GM12878 (cell line): ENCODE measurements around the gene PPM1J. TPM values are rescaled to one million over a fixed set of nuclear protein-coding genes. Genes with fewer than 3 reads are reported as not detected.

ENCODE experiments used
- ATAC-seq: fragments of 200-7000 bp; cut with Tn5 transposase; 3 replicates; pipeline ENCODE4 v1.9.1; 2020; ENCODE audit warnings: mild to moderate bottlenecking, moderate library complexity
- BruUV-seq: library from RNA; stranded (reverse); fragments of 400-500 nt; replicated peaks from 2 replicates; lab custom pipeline; 2021; lab: Mats Ljungman, UMichigan
- CTCF ChIA-PET: fragments of 300-600 bp; sonication (Branson Sonifier 250); formaldehyde crosslinking; extraction: SDS; loops from one replicate; lab custom pipeline; 2021; ENCODE audit warnings: inconsistent platforms; lab: Yijun Ruan, JAX
- POLR2A ChIA-PET: fragments of 350-600 bp; formaldehyde crosslinking; extraction: SDS; loops from one replicate; lab custom pipeline; 2021; ENCODE audit warnings: inconsistent platforms; lab: Charles Lee
- RAD21 ChIA-PET: fragments of 300-600 bp; sonication (Branson Sonifier 250); formaldehyde crosslinking; loops from one replicate; lab custom pipeline; 2023; ENCODE audit warnings: antibody characterized with exemption; ENCODE audit not compliant: unreplicated experiment; lab: Charles Lee
- SMC1A ChIA-PET: fragments of 300-600 bp; sonication (Branson Sonifier 250); formaldehyde crosslinking; loops from one replicate; lab custom pipeline; 2023; ENCODE audit not compliant: unreplicated experiment, uncharacterized antibody; lab: Charles Lee
- DNase-seq: peaks from one replicate; pipeline ENCODE4 v3.0.0-alpha.2; 2011; ENCODE audit warnings: low read depth, low spot score
- FAIRE-seq: peaks from 3 replicates; lab custom pipeline; 2011; peaks lifted over from hg19 to GRCh38; lab: Jason Lieb, UNC
- H2AFZ ChIP-seq: 2 replicates; pipeline ENCODE4 v1.6.0; 2011; ENCODE audit warnings: low read depth, low read length, control low read depth; ENCODE audit not compliant: control insufficient read depth
- H3K27ac ChIP-seq: 2 replicates; pipeline ENCODE4 v1.5.1; 2011; ENCODE audit warnings: control low read depth; ENCODE audit not compliant: control insufficient read depth, insufficient read depth
- H3K27me3 ChIP-seq, 2 experiments: replicated peaks in 1 of 2; 2 replicates each; pipeline versions ENCODE4 v1.6.0 to v1.6.1; 2011; ENCODE audit warnings: low read length in 1 of 2; ENCODE audit not compliant: control insufficient read depth in 2 of 2, insufficient read depth in 2 of 2
- H3K36me3 ChIP-seq, 2 experiments: 2 replicates each; pipeline ENCODE4 v1.5.1; 2011; ENCODE audit warnings: low read length in 1 of 2; ENCODE audit not compliant: control insufficient read depth in 2 of 2, insufficient read depth in 2 of 2
- H3K4me1 ChIP-seq: 2 replicates; pipeline ENCODE4 v1.6.1; 2011; ENCODE audit warnings: mild to moderate bottlenecking, low read length, moderate library complexity, mixed read lengths; ENCODE audit not compliant: control insufficient read depth, insufficient read depth
- H3K4me2 ChIP-seq: 2 replicates; pipeline ENCODE4 v1.6.0; 2011; ENCODE audit warnings: control low read depth; ENCODE audit not compliant: control insufficient read depth, insufficient read depth
- H3K4me3 ChIP-seq: fragments of 200-600 bp; sonication (generic); 2 replicates; pipeline ENCODE4 v1.5.1; 2016
- H3K79me2 ChIP-seq: 2 replicates; pipeline ENCODE4 v1.6.0; 2011; ENCODE audit warnings: low read length; ENCODE audit not compliant: control insufficient read depth, insufficient read depth
- H3K9ac ChIP-seq: 2 replicates; pipeline ENCODE4 v1.8.0; 2011; ENCODE audit warnings: low read length, control low read depth, mixed read lengths; ENCODE audit not compliant: control insufficient read depth, insufficient read depth
- H3K9me3 ChIP-seq: replicated peaks from 3 replicates; pipeline ENCODE4 v1.5.1; 2011; ENCODE audit warnings: mild to moderate bottlenecking, low read length; ENCODE audit not compliant: control insufficient read depth, insufficient read depth
- H4K20me1 ChIP-seq: 2 replicates; pipeline ENCODE4 v1.6.0; 2011; ENCODE audit not compliant: control insufficient read depth, insufficient read depth
- ASH2L ChIP-seq: fragments of 300-600, 200-600 bp; sonication (generic); IDR thresholded peaks from 2 replicates; pipeline ENCODE4 v1.6.1; 2017; ENCODE audit warnings: low read depth, mild to moderate bottlenecking, borderline replicate concordance
- EGR1 ChIP-seq, 2 experiments: IDR thresholded peaks; 1 replicate in 1 of 2; 2 replicates in 1 of 2; pipeline ENCODE4 v1.6.1; 2011 to 2012; ENCODE audit warnings: low read depth in 2 of 2, low read length in 2 of 2, borderline replicate concordance in 1 of 2, mild to moderate bottlenecking in 1 of 2, moderate library complexity in 1 of 2
- FOS ChIP-seq: IDR thresholded peaks from 3 replicates; pipeline ENCODE4 v1.6.1; 2011; ENCODE audit warnings: borderline replicate concordance; ENCODE audit not compliant: insufficient read length; ENCODE audit errors: extremely low read depth
- HDAC2 ChIP-seq: fragments of 200-600 bp; sonication (generic); IDR thresholded peaks from 2 replicates; pipeline ENCODE4 v1.6.1; 2017
- IRF4 ChIP-seq: IDR thresholded peaks from 2 replicates; pipeline ENCODE4 v1.6.1; 2011; ENCODE audit warnings: low read depth, low read length
- LARP7 ChIP-seq: fragments of 450-650 bp; IDR thresholded peaks from 2 replicates; pipeline ENCODE4 v1.6.1; 2017; ENCODE audit warnings: mild to moderate bottlenecking
- RBBP5 ChIP-seq: fragments of 200-600 bp; sonication (generic); conservative IDR thresholded peaks from 2 replicates; pipeline ENCODE4 v1.6.1; 2016
- SRF ChIP-seq, 2 experiments: IDR thresholded peaks; 2 replicates each; pipeline ENCODE4 v1.6.1; 2011; ENCODE audit warnings: low read depth in 2 of 2, low read length in 2 of 2, mild to moderate bottlenecking in 1 of 2, moderate library complexity in 1 of 2
- WGBS: methylation state at CpG from one replicate; pipeline ENCODE4 v1.1.6; 2016; ENCODE audit warnings: low lambda C conversion rate; ENCODE audit not compliant: insufficient replicate concordance, insufficient coverage; ENCODE audit errors: missing lambda C conversion rate; 5-methylcytosine and 5-hydroxymethylcytosine counted together
- in situ Hi-C: fragments of 300-500 bp; cut with MboI; formaldehyde crosslinking; loops from 9 replicates; pipeline ENCODE4 v1.14.3; 2018; ENCODE audit warnings: mixed read lengths
- intact Hi-C: fragments of 100-400 bp; cut with micrococcal nuclease; formaldehyde crosslinking; loops from one replicate; pipeline ENCODE4 v1.14.2; 2022; ENCODE audit not compliant: unreplicated experiment
- polyA plus RNA-seq, 11 experiments: library from polyadenylated mRNA; depleted of rRNA in 4 of 11; unstranded in 6 of 11; stranded (reverse) in 5 of 11; fragments of >200 nt; fragmentation: Nextera tagmentation in 4 of 11; fragmentation: Illumina TruSeq in 1 of 11; extraction: Ambion mirVana in 4 of 11; extraction: Trizol in 1 of 11; gene quantifications; 1 replicate in 1 of 11; 2 replicates in 10 of 11; pipeline versions ENCODE4 v1.2.1 to v1.2.3, GENCODE V29; 2011 to 2016; ENCODE audit warnings: inconsistent platforms in 2 of 11, missing spikeins in 2 of 11, low read depth in 1 of 11
- total RNA-seq, 4 experiments: library from RNA; depleted of rRNA in 3 of 4; stranded (reverse); fragments of >200 nt in 3 of 4; fragmentation: Illumina TruSeq in 1 of 4; extraction: Trizol in 1 of 4; gene quantifications; 2 replicates each; pipeline versions ENCODE4 v1.2.1 to v1.2.3, GENCODE V29; 2013 to 2021
- TF ChIP-seq, protein P1 (sequence below): IDR thresholded peaks from 2 replicates; pipeline ENCODE4 v1.6.1; 2011; ENCODE audit warnings: mild to moderate bottlenecking, low read depth, low read length, moderate library complexity; ENCODE audit not compliant: insufficient replicate concordance

Gene PPM1J
- total and polyA plus RNA-seq, 10 of the 15 experiments (the other 5 are each of a cell fraction or from before 2014, with no cell fraction given): 0.07 to 1.8 (median 0.59) TPM; not detected in 1

DNA sequence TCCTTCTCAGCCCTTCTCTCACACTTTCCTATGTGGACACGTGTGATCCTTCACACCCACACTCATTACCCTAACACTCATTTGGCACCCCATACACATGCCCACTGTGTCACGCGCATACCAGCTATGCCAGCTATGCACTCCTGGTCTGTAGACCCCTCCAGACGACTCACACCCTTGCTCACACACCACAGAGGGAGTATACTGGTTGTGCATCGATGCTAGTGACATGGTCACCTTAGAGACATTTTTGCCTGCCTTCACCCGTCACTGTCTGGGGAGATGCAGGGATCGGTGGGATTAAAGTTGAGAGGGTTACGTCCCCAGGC lies 8.3 kb upstream of the PPM1J start:
- ChIA-PET POLR2A (no interaction called here), RAD21 (no interaction called here), SMC1A (no interaction called here), CTCF (interaction anchor here (0.6 to 10.8 kb wide), 4 partner anchors 8 to 332 kb away, joined by 3 to 428 read pairs (median 4); partner anchors contain the start of gene PPM1J)
- 60% methylated on average over 8 of the region's 8 CpGs for WGBS
- TF ChIP-seq, protein P1, sequence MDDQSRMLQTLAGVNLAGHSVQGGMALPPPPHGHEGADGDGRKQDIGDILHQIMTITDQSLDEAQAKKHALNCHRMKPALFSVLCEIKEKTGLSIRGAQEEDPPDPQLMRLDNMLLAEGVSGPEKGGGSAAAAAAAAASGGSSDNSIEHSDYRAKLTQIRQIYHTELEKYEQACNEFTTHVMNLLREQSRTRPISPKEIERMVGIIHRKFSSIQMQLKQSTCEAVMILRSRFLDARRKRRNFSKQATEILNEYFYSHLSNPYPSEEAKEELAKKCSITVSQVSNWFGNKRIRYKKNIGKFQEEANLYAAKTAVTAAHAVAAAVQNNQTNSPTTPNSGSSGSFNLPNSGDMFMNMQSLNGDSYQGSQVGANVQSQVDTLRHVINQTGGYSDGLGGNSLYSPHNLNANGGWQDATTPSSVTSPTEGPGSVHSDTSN: no peak
- TF ChIP-seq EGR1 (IDR thresholded peaks at IDR 0.05; ENCODE audit: borderline replicate concordance in 1 of 2, low read depth in 2 of 2, low read length in 2 of 2): no peak
- TF ChIP-seq IRF4: no peak
- TF ChIP-seq HDAC2: no peak
- TF ChIP-seq LARP7: no peak
- TF ChIP-seq SRF (IDR thresholded peaks at IDR 0.05; ENCODE audit: low read depth in 2 of 2, low read length in 2 of 2): no peak
- TF ChIP-seq ASH2L: no peak
- no peak for TF ChIP-seq RBBP5
- TF ChIP-seq FOS: no peak
- intact Hi-C loops: no loop called here
- no peak overlapping the region for H3K4me3 ChIP-seq
- no peaks in the 10 kb centered on the region for H3K79me2 ChIP-seq
- H3K36me3 ChIP-seq: no peaks in the 10 kb centered on the region
- in situ Hi-C loops: no loop called here
- FAIRE-seq (no peak), ATAC-seq (no peak), DNase-seq (no peak)
- BruUV-seq: no TSS peak
- no peak overlapping the region for H2AFZ ChIP-seq
- peaks cover 0 to 3% of the 10 kb centered on the region in 2 experiments; a peak in 2 of 4 replicates for H3K27me3 ChIP-seq
- H3K4me2 ChIP-seq: no peak overlapping the region
- no peak overlapping the region for H3K27ac ChIP-seq
- no peaks in the 10 kb centered on the region for H3K4me1 ChIP-seq
- no peaks in the 10 kb centered on the region for H4K20me1 ChIP-seq
- no peak overlapping the region for H3K9ac ChIP-seq
- no peaks in the 10 kb centered on the region for H3K9me3 ChIP-seq
